Activated T-cell treated with anti-CD3 and anti-CD28 coated beads for 24 hours (primary cell): ENCODE measurements around the gene DDIT4L.
"Not testable (repeated sequence)": the region's sequence is repeated elsewhere in the genome, so short reads cannot be mapped to it uniquely, and the experiment has no call there.

Experiments used
- DNase-seq: peaks from one replicate; pipeline ENCODE4 v3.0.0-alpha.2; 2020; ENCODE audit warnings: low read depth

The DDIT4L gene, protein sequence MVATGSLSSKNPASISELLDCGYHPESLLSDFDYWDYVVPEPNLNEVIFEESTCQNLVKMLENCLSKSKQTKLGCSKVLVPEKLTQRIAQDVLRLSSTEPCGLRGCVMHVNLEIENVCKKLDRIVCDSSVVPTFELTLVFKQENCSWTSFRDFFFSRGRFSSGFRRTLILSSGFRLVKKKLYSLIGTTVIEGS

DNA sequence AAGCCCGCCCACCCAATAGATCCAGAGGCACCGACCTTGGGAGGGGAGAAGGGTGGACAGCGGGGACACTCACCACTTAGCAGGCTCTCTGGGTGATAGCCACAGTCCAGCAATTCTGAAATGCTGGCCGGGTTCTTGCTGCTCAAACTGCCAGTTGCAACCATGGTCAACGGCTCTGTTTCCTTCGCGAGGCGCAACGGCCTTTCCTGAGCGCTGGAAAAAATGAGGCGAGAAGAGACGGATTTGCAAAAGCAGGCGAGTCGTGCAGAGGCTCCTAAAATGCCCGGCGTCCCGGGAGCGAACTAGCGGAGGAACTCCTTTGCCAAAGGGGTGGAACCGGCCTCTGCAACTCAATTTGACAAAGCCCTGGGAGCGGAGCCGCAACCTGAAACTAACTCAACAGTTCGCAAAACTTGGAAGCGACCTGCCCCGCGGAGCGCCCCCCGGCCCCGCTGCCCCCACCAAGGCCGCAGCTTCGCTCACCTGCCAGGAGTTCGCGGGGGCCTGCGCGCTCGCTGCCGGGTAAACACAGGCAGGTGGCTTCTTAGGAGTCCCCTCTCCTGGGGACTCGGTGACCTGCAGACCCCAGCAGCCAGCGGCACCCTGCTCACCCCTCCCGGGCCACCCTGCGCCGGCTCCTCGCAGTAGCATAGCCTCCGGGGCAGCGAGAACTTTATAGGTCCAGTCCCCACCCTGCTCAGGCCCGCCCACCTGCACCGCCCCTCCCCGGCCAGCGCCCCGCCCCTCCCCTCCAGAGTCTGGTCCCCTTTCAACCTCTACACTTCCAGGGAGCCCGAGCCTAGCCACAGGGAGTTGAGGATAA is at the start of gene DDIT4L:
Gene DDIT4L, minus strand, starts transcription at position 649 of the 823 bp plus-strand sequence. Its CDS starts 485 bp downstream, at position 164.
- DNase-seq: no peak

DNA sequence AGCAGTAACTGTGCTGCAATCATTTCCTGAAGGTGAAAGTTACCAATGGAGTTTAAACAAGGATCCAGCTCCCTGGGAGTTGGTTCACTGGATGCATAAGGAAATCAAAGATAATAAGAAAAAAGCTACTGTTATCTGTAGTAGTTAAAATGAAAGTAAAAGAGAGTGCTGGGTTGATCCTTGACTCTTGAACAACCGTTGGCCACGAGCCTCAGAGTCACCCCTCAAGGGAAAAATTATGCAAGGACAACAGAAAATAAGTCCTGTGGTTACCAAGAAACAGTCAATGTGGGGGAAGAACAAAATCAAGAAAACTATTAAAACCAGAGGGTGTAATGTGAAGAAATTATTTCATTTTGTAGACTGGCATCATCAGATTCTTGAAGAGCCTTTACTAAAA is 49.7 kb upstream of the DDIT4L start:
- no peak for DNase-seq

DNA sequence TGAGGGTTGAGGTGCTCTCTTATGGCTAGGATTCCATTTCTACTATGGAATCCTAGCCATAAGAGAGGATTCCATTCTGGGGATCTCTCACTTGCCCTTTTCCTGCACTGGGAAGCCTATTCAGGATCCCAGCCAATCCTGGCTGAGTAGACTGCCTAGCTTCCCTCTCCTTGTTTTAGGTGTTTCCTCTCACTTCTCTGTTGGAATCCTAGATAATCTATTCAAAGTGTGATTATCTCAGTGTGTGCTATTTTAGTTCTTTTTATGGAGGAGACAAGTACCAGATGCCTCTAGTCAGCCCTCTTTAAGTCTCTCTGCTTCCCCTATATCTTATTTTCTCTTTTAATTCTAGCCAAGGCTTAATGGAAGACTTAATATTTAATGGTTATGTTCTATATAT is 34.5 kb upstream of the DDIT4L start:
- DNase-seq: no peak

DNA sequence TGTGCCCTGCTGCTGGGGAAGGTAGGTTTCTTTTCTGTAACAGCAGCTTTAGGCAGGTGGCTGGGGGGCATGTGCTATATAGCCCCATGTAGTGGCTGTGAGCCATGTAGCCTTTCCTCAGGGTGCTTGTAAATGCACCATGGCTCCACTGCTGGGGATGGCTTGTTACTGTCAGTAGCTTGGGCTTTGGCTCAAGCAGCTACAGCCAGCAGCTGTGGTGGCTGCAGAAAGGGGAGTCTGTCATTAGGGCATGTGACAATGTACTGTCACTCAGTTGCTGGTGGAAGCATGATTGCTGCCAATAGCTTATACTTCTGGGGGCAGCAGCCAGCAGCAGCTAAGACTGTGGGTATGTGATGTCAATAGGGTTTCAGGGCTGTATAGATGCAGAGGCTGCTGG is 33.9 kb upstream of the DDIT4L start:
- DNase-seq: no peak

DNA sequence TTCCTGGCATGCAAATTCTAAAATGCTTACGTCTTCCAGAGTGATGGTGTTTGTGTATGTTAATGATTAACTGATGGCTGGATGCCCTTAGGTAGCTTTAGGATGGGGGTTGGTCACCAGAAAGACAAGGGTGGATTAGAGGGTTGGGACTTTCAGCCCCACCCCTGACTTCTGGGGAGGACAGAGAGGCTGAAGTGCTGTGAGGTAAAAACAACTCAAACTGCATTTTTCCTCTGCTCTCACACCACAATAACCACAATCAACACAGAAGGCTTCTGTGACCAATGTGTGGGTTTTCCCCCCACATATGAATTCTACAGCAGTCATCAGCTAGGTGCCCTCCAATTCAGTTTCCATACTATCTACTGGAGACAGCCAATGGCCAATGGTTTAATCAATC is 18.7 kb upstream of the DDIT4L start:
- DNase-seq: no peak

DNA sequence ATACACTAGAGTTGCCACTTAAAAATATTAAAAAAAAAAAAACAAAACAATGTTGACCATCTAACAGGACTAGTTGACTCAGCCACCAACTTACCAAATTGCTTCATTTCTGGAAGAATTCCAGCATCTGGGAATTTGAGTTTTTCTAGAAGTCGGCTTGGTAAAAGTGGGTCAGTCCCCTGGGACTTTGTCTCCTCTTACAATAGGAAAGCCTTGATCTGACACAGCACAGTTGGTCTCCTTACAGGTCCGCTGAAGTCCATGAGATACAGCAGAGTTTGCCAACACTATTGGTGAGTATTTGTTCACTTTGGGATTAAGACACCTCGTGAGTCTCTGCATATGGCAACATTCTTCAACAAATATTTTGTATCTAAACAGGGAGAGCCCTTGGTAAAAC is 18.2 kb upstream of the DDIT4L start:
- DNase-seq: no peak

DNA sequence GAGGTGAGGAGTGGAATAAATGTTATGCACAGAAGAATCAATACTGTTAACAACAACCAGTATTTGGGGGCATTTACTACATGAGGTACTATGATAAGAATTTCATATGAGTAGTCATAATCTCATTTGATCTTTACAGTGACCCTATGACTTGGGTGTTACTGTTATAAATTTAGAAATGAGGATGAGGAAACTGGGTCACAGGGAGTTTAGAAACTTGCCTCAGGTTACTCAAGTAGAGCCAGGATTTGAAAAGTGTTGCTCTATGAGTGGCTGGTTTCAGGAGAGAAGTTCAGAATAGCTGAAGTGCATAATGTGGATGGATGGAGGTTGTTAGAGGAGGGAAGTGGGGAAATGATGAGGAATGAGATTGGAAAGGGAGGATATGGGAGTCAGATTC is 16.6 kb upstream of the DDIT4L start:
- DNase-seq: no peak

DNA sequence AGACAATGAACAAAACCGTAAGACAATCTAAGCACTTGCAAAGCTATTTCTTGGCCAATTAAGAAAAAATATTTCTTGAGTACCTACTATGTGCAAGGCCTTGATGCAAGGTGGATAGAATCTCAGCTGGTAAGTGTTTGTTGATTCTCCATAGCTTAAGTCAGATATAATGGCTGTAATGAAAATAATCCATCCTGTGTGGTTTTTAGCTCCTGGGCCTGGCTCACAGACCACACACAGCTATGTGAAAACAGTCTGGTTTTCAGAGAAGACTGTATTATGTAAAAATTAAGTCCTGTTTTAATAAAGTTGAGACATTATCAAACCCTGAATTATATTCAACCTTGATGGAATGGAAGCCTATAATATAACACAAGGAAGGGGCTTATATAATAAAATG is 7.8 kb upstream of the DDIT4L start:
- no peak for DNase-seq

DNA sequence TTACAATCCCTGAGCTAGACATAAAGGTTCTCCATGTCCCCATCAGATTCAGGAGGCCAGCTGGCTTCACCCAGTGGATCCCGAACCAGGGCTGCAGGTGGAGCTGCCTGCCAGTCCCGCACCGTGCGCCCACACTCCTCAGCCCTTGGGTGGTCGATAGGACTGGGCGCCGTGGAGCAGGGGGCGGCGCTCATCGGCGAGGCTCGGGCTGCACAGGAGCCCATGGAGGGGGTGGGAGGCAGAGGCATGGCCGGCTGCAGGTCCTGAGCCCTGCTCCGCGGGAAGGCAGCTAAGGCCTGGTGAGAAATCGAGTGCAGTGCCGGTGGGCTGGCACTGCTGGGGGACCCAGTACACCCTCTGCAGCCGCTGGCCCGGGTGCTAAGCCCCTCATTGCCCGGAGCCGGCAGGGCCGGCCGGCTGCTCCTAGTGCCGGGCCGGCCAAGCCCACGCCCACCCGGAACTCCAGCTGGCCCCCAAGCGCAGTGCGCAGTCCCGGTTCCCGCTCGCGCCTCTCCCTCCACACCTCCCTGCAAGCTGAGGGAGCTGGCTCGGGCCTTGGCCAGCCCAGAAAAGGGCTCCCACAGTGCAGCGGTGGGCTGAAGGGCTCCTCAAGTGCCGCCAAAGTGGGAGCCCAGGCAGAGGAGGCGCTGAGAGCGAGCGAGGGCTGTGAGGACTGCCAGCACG is 6.3 kb upstream of the DDIT4L start:
- DNase-seq: not testable (repeated sequence)

DNA sequence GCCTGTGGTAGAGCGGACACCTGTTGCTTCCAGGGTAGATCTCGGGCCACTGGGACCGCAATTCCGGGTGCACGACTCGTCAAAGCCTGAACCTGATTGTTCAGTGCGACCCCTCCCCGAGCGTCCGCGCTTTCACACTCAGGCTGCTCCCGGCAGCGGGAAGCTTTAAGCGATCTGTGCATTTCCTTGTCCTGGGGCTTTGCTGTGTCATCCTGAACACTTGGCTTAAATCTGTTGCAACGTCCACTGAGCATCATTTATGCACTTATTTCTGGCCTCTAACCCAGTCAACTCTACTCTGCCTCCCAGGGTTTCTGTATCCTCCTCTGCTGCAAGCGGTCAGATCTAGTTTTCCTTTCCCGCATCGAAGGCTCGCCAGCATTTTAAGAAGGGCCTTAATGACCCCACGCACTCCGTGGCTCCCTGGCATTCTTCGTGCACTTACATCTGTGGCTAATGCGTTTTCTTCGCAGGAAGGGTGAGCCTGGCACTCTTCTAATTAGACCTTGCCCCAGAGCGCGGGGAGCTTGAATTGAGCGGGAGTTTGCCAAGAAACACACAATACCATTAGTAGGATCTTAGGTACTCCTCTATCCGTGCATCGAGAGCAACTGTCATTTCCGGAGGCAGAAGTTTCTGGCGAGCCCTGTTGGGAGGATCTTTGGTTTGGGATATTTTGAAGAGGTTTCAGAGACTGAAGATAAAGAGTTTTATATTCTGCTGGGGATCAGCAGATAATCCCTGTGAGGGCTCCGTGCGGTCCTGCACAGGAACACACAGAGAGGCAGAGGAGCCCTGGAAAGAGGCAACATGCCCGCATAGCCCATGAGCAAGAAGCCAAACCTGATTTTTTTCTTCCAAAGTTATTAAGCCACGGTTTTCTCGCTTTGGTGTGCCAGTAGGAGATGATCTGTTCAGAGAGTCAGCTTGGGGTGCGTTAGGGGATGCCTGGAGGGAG is 654 bp upstream of the DDIT4L start:
- DNase-seq: no peak

DNA sequence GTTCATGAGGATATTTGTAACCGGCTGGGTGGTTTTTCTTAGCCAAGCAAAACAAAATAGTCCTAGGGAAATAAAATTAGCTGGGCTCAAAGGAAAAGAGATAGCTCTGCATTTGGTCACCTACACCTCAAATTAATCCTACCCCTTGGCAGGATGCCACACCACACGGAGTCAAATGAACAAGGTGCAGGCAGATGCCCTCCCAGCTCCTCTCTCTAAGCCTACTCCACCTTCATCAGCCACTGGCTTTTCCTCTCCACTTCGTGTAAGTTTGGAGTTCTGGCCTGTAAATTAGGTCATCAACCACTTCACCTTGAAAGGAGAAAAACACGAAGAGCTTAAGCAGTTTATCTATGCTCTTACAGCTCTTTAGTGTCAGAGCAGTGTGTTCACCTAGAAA is 1.4 kb downstream of the DDIT4L start:
- no peak for DNase-seq

DNA sequence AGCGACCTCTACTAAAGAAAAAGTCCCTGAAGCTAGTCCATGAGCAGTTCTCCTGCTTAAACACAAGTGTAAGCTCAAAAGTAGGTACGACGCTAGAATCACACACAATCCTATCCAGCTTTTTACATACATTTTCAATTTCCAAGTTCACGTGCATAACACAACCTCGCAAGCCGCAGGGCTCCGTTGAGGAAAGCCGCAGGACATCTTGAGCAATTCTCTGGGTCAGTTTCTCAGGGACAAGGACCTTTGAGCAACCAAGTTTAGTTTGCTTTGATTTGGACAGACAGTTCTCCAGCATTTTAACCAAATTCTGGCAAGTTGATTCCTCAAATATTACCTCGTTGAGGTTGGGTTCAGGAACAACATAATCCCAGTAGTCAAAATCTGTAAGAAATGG is 2.5 kb downstream of the DDIT4L start:
- DNase-seq: no peak

DNA sequence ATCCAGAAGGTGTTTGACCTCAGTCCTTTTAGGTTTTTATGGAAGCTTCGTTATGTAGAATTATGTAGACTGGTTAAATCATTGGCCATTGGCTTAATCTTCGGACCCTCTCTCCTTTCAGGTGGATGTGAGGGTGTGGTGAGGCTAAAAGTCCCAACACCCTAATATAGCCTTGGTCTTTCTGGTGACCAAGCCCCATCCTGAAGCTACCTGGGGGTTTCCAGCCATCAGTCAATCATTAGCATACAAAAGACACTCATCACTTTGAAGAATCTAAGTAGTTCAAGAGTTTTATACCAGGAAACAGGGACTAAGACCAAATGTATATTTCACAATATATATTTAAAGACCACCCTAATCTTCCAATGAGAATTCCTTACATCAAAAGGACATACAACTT is 5.5 kb downstream of the DDIT4L start:
- no peak for DNase-seq

DNA sequence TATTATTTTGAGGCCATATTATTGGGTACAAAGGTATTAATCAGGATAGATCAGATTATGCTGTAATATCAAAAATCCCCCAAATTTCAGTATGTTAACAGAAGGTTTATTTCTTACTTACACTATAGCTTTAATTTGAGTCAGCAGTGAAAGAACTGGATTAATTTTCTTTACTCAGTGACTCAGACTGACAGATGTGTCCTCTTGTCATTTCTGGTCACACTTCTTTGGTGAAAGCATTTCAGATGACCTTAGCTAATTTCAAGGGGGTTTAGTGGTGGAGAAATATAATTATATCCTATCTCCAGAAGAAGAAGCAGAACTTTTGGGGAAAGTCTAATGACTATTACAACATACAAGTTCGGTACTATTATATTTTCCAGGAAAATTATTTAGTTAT is 12.4 kb downstream of the DDIT4L start:
- no peak for DNase-seq

DNA sequence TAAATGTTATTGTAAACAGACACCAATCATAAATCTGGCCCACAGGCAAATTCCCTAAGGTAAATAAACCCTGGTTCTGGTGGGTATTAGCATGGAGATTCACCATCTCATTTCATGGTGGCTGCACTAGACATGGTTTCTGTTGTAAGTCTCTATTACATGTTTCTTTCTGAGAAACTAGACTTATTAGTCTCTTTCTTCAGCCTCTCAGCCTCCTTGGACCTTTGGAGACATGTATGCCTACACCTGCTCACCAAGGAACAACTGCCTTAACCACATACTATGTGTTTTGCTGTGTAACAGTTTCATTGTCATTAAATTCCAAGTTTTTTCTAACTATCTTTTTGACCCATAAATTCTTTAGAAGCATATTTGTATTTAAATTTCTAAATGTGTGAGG is 13.1 kb downstream of the DDIT4L start:
- DNase-seq: no peak

DNA sequence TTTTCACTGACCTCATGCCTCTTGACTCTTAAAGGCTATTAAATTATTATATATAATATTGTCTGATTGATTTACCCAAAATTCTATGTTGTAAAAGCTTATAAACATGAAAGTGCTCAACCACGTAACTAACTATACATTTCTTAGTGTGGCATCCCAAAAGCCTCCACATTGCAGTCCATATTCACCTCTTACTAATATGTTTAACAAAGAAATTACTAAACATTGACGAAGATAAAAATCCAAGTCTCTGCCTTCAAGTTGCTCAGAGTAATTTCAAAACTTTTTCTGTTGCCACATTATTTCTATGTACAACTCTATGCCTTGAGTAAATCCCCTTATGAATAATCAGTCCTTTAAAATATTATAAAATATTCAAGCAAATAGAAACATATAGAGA is 14.4 kb downstream of the DDIT4L start:
- DNase-seq: no peak

DNA sequence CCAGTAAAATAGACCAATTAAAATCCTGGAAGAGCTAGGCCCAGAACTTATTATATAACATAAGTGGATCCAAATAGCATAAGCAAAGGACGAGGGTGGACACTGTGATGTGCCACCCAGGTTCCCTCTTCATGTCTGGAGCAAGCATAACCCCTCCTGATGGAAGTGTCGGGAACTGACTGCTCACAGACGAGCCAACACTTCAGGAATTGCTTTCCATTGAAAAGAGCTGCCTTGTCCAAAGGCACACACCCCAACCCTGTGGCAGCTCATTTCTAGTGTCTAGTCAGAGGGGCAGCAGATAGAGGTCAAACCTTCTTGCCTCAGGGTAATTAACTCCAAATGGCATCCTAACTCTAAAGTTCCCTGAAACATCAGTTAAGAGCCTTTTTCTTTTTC is 15.3 kb downstream of the DDIT4L start:
- DNase-seq: no peak

DNA sequence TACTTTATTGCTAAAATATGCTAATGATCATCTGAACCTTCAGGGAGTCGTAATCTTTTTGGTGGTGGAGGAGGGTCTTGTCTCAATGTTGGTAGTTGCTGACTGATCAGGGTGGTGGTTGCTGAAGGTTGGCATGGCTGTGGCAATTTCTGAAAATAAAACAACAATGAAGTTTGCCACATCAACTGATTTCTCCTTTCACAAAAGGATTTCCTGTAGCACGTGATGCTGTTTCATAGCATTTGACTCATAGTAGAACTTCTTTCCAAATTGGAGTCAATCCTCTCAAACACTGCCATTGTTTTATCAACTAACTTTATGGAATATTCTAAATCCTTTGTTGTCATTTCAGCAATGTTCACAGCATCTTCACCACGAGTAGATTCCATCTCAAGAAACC is 19.3 kb downstream of the DDIT4L start:
- no peak for DNase-seq

DNA sequence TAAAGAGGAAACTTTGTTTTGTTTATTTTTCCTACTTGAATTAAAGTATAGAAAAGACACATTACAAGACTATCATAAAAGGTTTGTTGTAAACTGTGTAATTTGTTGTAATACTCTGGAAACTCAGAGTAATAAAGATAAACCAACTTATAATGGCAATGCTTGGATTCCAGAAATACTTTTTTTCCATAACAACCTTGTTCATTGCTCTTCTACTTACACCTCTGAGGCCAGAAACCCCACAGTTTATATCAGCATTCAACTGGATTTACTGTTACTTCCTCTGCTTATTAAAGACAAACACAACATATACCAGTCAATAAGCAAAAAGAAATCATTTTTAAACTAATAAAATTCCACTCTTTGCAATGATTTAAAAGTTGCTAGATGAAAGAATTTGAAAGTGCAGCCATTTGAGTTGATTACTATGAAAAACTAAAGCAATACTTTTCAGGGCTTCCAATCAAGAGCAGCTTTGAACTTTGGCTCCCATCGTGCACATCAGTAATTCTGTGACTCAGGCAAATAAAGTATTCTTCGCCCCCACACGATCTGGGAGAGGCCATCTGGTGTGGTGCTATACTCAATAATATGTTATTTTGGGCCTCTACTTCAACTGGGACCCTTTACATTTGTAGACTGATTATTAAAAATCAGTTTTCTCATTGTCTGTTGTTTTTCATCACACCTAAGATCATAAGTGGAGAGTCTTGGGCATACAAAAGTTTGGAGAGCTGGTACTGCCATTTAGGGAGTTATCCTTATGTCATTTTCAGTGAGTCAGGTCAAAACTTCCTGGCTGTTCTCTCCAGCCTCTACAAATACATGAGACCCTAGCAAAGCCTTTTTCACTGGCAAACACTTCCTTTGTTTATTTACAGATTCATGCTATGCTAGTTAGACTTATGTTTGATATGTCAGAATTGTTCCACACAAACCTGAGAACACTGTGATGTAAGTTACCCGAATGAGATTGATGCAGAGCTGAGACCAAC is 20.5 kb downstream of the DDIT4L start:
- DNase-seq: no peak

DNA sequence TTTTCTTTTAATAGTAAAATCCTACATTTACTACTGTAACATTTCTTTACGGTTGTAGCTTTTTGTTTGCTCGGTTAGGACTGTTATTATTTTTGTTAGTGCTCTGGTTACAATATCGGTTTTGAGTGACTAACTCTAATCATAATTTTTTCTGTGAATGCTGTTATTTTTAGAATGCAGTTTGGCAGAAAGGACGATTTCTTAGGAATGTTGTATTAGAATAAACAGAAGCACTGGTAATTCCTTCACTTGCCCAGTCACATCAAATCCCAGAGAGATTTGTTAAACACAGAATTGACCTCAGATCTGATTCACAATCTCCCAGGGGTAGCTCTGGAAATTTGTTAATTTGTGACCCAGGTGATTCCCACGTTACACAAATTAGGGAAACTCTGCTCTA is 21.7 kb downstream of the DDIT4L start:
- no peak for DNase-seq
